Activated naive CD4-positive, alpha-beta T cell treated with anti-CD3 and anti-CD28 coated beads, Interleukin-2, amount 10 ng/mL, durations not matched to agents 7 days and 5 days (primary cell): Measurements from ENCODE around the gene SLC35F4.

Source experiments
- CTCF ChIA-PET: fragments of 350-600 bp; sonication (Branson Sonifier 250); formaldehyde crosslinking; loops from one replicate; lab custom pipeline; 2021; ENCODE audit warnings: antibody characterized with exemption; lab: Charles Lee
- DNase-seq: peaks from one replicate; pipeline ENCODE4 v3.0.0-alpha.2; 2020
- H3K27ac Mint-ChIP-seq: one replicate; pipeline ENCODE4 v1.8.0; 2021; ENCODE audit warnings: mild to moderate bottlenecking, moderate library complexity, mixed read lengths
- H3K27me3 Mint-ChIP-seq: one replicate; pipeline ENCODE4 v1.8.0; 2021; ENCODE audit warnings: mild to moderate bottlenecking, mixed read lengths
- H3K36me3 Mint-ChIP-seq: one replicate; pipeline ENCODE4 v1.8.0; 2021; ENCODE audit warnings: mixed read lengths
- H3K4me1 Mint-ChIP-seq: one replicate; pipeline ENCODE4 v1.8.0; 2021; ENCODE audit warnings: mixed read lengths
- H3K4me3 Mint-ChIP-seq: one replicate; pipeline ENCODE4 v1.8.0; 2021; ENCODE audit warnings: mild to moderate bottlenecking, moderate library complexity, mixed read lengths
- H3K9me3 Mint-ChIP-seq: one replicate; pipeline ENCODE4 v1.8.0; 2021; ENCODE audit warnings: mixed read lengths

Gene SLC35F4

DNA sequence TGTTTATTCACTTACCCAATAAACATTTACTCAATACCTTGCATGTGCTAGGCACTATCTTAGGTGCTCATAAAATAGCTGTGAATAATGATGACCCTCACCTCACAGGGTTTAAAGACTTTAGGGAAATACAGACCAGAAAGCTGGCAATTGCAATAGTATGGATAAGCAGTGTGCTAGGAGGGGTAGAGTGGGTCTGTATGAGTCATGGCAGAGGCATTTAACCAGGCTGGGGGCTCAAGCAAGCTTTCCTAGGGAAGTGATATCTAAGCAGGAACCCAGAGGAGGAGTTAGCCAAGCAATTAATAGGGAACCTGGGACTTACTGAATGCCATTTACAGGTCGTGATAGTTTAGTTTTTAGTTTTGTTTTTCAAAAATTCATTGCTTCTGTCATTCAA, 248.4 kb downstream of the SLC35F4 start:
- no peaks in the 10 kb centered on the region for H3K36me3 Mint-ChIP-seq
- DNase-seq, result no peak
- no peak overlapping the region for H3K27ac Mint-ChIP-seq
- no peaks in the 10 kb centered on the region for H3K27me3 Mint-ChIP-seq
- H3K4me1 Mint-ChIP-seq, result no peaks in the 10 kb centered on the region
- peaks cover 3% of the 10 kb centered on the region for H3K9me3 Mint-ChIP-seq
- CTCF ChIA-PET, result interaction anchor here (0.7 kb wide), 1 partner anchor 184 kb away, joined by 3 read pairs; no protein-coding TSS in a partner anchor
- H3K4me3 Mint-ChIP-seq, result no peak overlapping the region

- no peak overlapping the region for H3K27ac Mint-ChIP-seq
- H3K9me3 Mint-ChIP-seq, result peaks cover 1% of the 10 kb centered on the region
- no peaks in the 10 kb centered on the region for H3K4me1 Mint-ChIP-seq
- H3K27me3 Mint-ChIP-seq, result no peaks in the 10 kb centered on the region
- no peaks in the 10 kb centered on the region for H3K36me3 Mint-ChIP-seq
- H3K4me3 Mint-ChIP-seq, result no peak overlapping the region
- DNase-seq, result no peak
- CTCF ChIA-PET, result no interaction called here
These were observed 252.9 kb downstream of the SLC35F4 start for GRCh38 chr14:57612946-57613345.

DNA sequence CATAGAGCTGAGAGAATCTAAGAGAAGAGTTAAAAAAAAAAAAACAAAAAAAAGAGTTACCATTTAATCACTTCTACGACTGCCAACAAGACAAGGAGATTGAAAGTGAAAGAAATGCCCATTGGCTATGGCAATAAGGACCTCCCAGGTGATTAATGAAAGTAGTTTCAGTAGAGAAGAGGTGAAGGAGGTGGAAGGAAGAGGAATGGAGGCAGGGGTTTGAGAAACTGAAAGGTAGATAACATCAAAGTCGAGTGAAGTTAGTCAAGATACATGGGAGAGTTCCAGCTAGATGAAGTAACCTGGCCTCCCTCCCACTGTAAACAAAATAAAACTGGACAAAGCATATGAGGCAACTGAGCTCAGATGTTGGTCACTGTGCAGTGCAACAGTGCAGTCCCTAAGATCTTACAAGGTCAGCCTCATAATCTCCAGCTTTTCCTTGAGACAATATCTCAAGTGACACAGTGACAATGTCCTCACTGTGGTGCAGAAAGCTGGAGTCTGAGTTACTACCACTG, 254.3 kb downstream of the SLC35F4 start:
- no peaks in the 10 kb centered on the region for H3K36me3 Mint-ChIP-seq
- H3K9me3 Mint-ChIP-seq, result peaks cover 3% of the 10 kb centered on the region
- no peaks in the 10 kb centered on the region for H3K4me1 Mint-ChIP-seq
- H3K27me3 Mint-ChIP-seq, result no peaks in the 10 kb centered on the region
- H3K27ac Mint-ChIP-seq, result no peak overlapping the region
- no peak for DNase-seq
- no peak overlapping the region for H3K4me3 Mint-ChIP-seq
- CTCF ChIA-PET, result no interaction called here

GRCh38 chr14:57610631-57611030, 255.3 kb downstream of the SLC35F4 start:
- H3K27me3 Mint-ChIP-seq, result no peaks in the 10 kb centered on the region
- no peak overlapping the region for H3K27ac Mint-ChIP-seq
- H3K4me3 Mint-ChIP-seq, result no peak overlapping the region
- H3K36me3 Mint-ChIP-seq, result no peaks in the 10 kb centered on the region
- DNase-seq, result no peak
- CTCF ChIA-PET, result no interaction called here
- H3K9me3 Mint-ChIP-seq, result peaks cover 3% of the 10 kb centered on the region
- H3K4me1 Mint-ChIP-seq, result no peaks in the 10 kb centered on the region

DNA sequence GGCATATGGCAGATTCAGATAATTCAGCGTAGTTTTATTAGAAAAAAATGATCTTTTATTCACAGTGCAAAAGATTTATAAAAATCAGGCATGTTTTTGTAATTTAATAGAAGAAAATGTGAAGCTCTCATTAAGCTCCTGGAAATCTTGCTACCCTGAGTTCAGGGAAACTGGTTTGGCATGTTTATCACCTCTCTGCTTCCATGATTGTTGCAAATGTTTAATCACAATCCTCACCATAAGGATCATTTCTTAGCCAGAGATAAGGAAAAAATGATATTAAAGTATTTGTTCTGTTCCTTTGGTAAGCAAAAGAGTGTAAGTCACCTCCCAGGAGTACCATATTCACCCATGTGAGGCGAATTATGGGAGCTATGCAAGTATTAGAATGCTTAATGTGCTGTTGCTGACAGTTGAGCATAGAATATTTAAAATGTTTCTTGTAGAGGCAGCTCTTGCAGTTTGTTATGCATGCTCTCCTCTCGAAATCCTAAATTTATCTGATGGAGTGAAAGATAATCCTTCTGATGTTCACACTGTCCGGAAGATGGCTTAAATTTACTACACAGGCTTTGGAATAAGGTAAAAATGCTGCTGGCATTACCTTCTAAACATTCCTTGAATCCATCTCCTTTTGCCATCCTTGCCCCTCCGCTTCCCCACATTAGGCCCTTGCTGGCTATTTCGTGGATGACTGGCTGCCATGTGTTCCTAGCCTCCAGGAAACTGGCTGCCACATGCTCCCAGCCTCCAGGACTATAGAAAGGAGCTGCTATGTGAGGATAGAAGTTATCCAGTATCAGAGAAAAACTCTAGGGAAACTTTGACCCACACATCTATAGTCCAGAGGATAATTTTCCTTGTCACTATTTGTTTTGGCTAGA, 256.5 kb downstream of the SLC35F4 start:
- H3K36me3 Mint-ChIP-seq, result no peaks in the 10 kb centered on the region
- peaks cover 3% of the 10 kb centered on the region for H3K9me3 Mint-ChIP-seq
- no peaks in the 10 kb centered on the region for H3K27me3 Mint-ChIP-seq
- H3K27ac Mint-ChIP-seq, result no peak overlapping the region
- H3K4me3 Mint-ChIP-seq, result no peak overlapping the region
- H3K4me1 Mint-ChIP-seq, result no peaks in the 10 kb centered on the region
- no peak for DNase-seq
- CTCF ChIA-PET, result no interaction called here

GRCh38 chr14:57607086-57607485, 258.8 kb downstream of the SLC35F4 start:
- Mint-ChIP-seq H3K4me1 (no peaks in the 10 kb centered on the region), H3K36me3 (no peaks in the 10 kb centered on the region), H3K4me3 (no peak overlapping the region), H3K9me3 (peaks cover 3% of the 10 kb centered on the region), H3K27me3 (no peaks in the 10 kb centered on the region), H3K27ac (no peak overlapping the region)
- DNase-seq, result no peak
- CTCF ChIA-PET, result no interaction called here

GRCh38 chr14:57583396-57583795, 282.5 kb downstream of the SLC35F4 start:
- Mint-ChIP-seq H3K4me3 (no peak overlapping the region), H3K27me3 (no peaks in the 10 kb centered on the region), H3K36me3 (no peaks in the 10 kb centered on the region), H3K27ac (no peak overlapping the region), H3K4me1 (no peaks in the 10 kb centered on the region), H3K9me3 (peaks cover 7% of the 10 kb centered on the region)
- CTCF ChIA-PET, result no interaction called here
- no peak for DNase-seq

- CTCF ChIA-PET, result no interaction called here
- Mint-ChIP-seq H3K36me3 (no peaks in the 10 kb centered on the region), H3K27ac (no peak overlapping the region), H3K4me3 (no peak overlapping the region), H3K9me3 (peaks cover 7% of the 10 kb centered on the region), H3K27me3 (no peaks in the 10 kb centered on the region), H3K4me1 (no peaks in the 10 kb centered on the region)
- DNase-seq, result no peak
These were observed 283.1 kb downstream of the SLC35F4 start for GRCh38 chr14:57582746-57583145.

DNA sequence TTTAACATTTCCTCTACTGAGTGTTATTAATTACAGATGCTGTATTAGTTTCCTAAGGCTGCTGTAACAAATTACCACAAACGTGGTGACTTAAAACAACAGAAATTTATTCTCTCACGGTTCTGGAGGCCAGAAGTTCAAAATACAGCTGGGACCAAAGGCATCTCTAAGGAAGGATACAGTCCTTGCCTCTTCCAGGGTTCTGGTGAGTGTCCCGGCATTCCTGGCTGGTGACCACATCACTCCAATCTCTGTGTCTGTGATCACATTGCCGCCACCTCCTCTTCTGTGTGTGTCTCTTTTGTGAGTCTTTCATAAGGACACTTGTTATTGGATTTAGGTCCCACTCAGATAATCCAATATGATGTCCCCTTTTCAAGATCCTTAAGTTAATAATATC, 287.1 kb downstream of the SLC35F4 start:
- H3K4me3 Mint-ChIP-seq, result no peak overlapping the region
- CTCF ChIA-PET, result no interaction called here
- DNase-seq, result no peak
- H3K27ac Mint-ChIP-seq, result no peak overlapping the region
- H3K27me3 Mint-ChIP-seq, result no peaks in the 10 kb centered on the region
- no peaks in the 10 kb centered on the region for H3K4me1 Mint-ChIP-seq
- H3K9me3 Mint-ChIP-seq, result no peaks in the 10 kb centered on the region
- H3K36me3 Mint-ChIP-seq, result no peaks in the 10 kb centered on the region

DNA sequence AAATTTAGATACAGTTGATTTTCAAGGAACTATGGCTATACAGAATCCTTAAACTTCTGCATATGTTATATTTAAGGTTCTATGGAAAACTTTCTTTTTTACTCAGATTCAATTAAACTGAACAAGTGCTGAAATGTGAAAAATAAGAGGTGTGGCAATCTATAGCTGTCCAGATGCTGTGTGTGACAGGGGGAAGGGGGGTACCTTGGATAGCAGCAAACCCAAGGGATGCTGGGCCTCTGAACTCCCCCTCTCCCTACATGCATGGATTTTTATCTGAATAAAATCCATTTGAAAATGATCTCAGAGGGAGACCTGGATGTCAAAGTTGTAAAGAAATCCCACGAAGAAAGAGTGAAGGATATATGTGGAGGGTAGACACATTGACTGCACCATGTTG, 289.4 kb downstream of the SLC35F4 start:
- Mint-ChIP-seq H3K36me3 (no peaks in the 10 kb centered on the region), H3K4me1 (no peaks in the 10 kb centered on the region), H3K27ac (no peak overlapping the region), H3K27me3 (no peaks in the 10 kb centered on the region), H3K4me3 (no peak overlapping the region), H3K9me3 (no peaks in the 10 kb centered on the region)
- DNase-seq, result no peak
- CTCF ChIA-PET, result no interaction called here

GRCh38 chr14:57575482-57575881, 290.4 kb downstream of the SLC35F4 start:
- no peak overlapping the region for H3K4me3 Mint-ChIP-seq
- DNase-seq, result no peak
- no peaks in the 10 kb centered on the region for H3K9me3 Mint-ChIP-seq
- no peak overlapping the region for H3K27ac Mint-ChIP-seq
- H3K4me1 Mint-ChIP-seq, result no peaks in the 10 kb centered on the region
- H3K36me3 Mint-ChIP-seq, result no peaks in the 10 kb centered on the region
- no peaks in the 10 kb centered on the region for H3K27me3 Mint-ChIP-seq
- CTCF ChIA-PET, result no interaction called here

- Mint-ChIP-seq H3K4me3 (no peak overlapping the region), H3K27ac (no peak overlapping the region), H3K9me3 (no peaks in the 10 kb centered on the region), H3K36me3 (no peaks in the 10 kb centered on the region), H3K27me3 (no peaks in the 10 kb centered on the region), H3K4me1 (no peaks in the 10 kb centered on the region)
- no peak for DNase-seq
- CTCF ChIA-PET, result no interaction called here
These were observed 291.1 kb downstream of the SLC35F4 start for GRCh38 chr14:57574617-57575288.

DNA sequence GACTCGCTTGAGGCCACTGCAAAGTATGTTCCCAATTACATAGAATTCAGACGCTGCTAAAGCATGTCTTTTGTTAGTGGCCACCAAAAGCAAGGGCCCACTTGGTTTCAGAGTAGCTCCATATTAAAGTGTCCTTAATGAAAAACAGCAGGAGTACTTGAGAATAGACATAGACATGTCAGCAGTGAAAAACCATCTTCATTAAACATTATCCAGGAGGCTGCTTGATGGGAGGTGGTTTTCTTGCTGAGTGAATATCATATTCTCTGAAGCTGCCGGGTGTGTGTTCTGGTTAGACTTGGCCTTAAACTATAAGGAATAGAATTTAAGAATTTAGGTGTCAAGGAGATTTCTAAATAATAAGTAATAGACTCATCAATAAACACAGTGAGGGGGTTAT, 292.7 kb downstream of the SLC35F4 start:
- H3K4me3 Mint-ChIP-seq, result no peak overlapping the region
- CTCF ChIA-PET, result no interaction called here
- no peaks in the 10 kb centered on the region for H3K27me3 Mint-ChIP-seq
- H3K36me3 Mint-ChIP-seq, result no peaks in the 10 kb centered on the region
- no peak overlapping the region for H3K27ac Mint-ChIP-seq
- H3K4me1 Mint-ChIP-seq, result no peaks in the 10 kb centered on the region
- no peaks in the 10 kb centered on the region for H3K9me3 Mint-ChIP-seq
- no peak for DNase-seq

DNA sequence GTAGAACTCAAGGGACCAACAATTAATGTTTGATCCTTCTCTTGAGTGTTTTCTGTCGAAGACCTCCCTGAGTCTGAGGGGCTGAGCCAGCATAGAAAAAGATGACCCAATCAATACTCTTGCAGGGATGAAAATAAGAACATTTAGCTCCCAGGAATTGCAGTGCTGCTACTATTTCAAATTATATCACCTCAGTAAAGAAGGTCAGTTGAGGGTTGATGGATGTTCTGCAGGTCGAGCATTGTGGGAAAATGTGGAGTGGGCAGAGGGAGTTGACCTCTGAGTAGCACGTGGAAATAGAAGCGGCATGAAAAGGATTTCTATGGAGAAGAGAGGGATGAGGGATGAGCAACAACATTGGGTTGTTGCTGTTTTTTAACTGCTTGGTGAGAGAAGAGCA, 297.3 kb downstream of the SLC35F4 start:
- H3K27me3 Mint-ChIP-seq, result no peaks in the 10 kb centered on the region
- H3K4me1 Mint-ChIP-seq, result no peaks in the 10 kb centered on the region
- no peaks in the 10 kb centered on the region for H3K36me3 Mint-ChIP-seq
- no peaks in the 10 kb centered on the region for H3K9me3 Mint-ChIP-seq
- H3K4me3 Mint-ChIP-seq, result no peak overlapping the region
- CTCF ChIA-PET, result no interaction called here
- no peak for DNase-seq
- no peak overlapping the region for H3K27ac Mint-ChIP-seq

DNA sequence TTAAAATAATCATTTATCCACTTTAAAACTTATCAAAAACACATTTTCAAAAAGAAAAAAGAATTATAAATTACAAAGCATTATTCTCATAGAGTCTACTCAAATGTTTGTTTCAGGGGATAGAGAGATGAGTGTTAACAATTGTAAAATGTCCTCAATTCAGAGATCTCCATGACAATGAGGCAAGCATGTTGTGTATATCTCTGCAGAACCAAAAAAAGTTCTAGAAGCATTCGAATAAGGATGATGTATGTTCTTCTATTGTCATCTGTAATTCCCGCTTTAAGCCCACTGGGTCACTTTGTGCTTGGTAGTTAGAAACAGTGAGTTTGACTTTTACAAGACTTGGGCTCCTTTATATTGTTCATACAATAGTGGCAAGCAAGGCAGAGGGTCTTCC, 298.7 kb downstream of the SLC35F4 start:
- Mint-ChIP-seq H3K4me1 (no peaks in the 10 kb centered on the region), H3K36me3 (no peaks in the 10 kb centered on the region), H3K4me3 (no peak overlapping the region), H3K27me3 (no peaks in the 10 kb centered on the region), H3K9me3 (no peaks in the 10 kb centered on the region), H3K27ac (no peak overlapping the region)
- DNase-seq, result no peak
- CTCF ChIA-PET, result no interaction called here
